ENCODE measurements around the gene TAF11L13. TPM values are rescaled to one million over a fixed set of nuclear protein-coding genes. Genes with fewer than 3 reads are reported as not detected.
"Not testable (repeated sequence)": the region's sequence is repeated elsewhere in the genome, so short reads cannot be mapped to it uniquely, and the experiment has no call there.

TAF11L13 gene
- total RNA-seq, 2 donors from 2014 or later = not detected

GRCh38 chr5:17604951-17605350 is 26.9 kb upstream of the TAF11L13 start:
- Mint-ChIP-seq H3K4me3 (no peak overlapping the region), H3K4me1 (no peaks in the 10 kb centered on the region), H3K9me3 (no peaks in the 10 kb centered on the region), H3K36me3 (ENCODE audit: low read depth) (no peaks in the 10 kb centered on the region), H3K27ac (no peak overlapping the region), H3K27me3 (ENCODE audit: insufficient read depth) (no peaks in the 10 kb centered on the region)
- no peak for DNase-seq
- H3K4me1 ChIP-seq (ENCODE audit: control insufficient read depth, insufficient read depth, low read length) = no peaks in the 10 kb centered on the region
- H3K9me3 ChIP-seq (ENCODE audit: control insufficient read depth, low read length) = no peaks in the 10 kb centered on the region
- H3K27ac ChIP-seq (ENCODE audit: low read depth, low read length) = no peak overlapping the region
- TF ChIP-seq CTCF (conservative IDR thresholded peaks at IDR 0.05) = no peak
- H3K27me3 ChIP-seq (ENCODE audit: control insufficient read depth, insufficient read depth, low read length, poor library complexity, severe bottlenecking) = no peaks in the 10 kb centered on the region
- 95 to 100% methylated on average over 1 to 9 of the region's 14 CpGs for WGBS, 2 experiments (ENCODE audit: insufficient coverage in 1 of 2, insufficient read length in 1 of 2)
- H3K9ac ChIP-seq (ENCODE audit: extremely low read depth, low read length, poor library complexity, severe bottlenecking) = no peak overlapping the region
- no peaks in the 10 kb centered on the region for H3K36me3 ChIP-seq (ENCODE audit: control insufficient read depth, insufficient read depth, low read length)
- H3K4me3 ChIP-seq (ENCODE audit: low read length) = no peak overlapping the region

GRCh38 chr5:17607461-17607860 is 24.4 kb upstream of the TAF11L13 start:
- not testable (repeated sequence) for DNase-seq; H3K27me3 ChIP-seq (ENCODE audit: control insufficient read depth, insufficient read depth, low read length, poor library complexity, severe bottlenecking); H3K36me3 ChIP-seq (ENCODE audit: control insufficient read depth, insufficient read depth, low read length); H3K4me3 Mint-ChIP-seq; H3K4me1 Mint-ChIP-seq; H3K9me3 ChIP-seq (ENCODE audit: control insufficient read depth, low read length); H3K27ac Mint-ChIP-seq; H3K4me3 ChIP-seq (ENCODE audit: low read length); H3K4me1 ChIP-seq (ENCODE audit: control insufficient read depth, insufficient read depth, low read length); H3K9me3 Mint-ChIP-seq; H3K9ac ChIP-seq (ENCODE audit: extremely low read depth, low read length, poor library complexity, severe bottlenecking); H3K27ac ChIP-seq (ENCODE audit: low read depth, low read length); H3K27me3 Mint-ChIP-seq (ENCODE audit: insufficient read depth); H3K36me3 Mint-ChIP-seq (ENCODE audit: low read depth)
- whole genome bisulfite sequencing, 2 experiments (ENCODE audit: insufficient coverage in 1 of 2, insufficient read length in 1 of 2) = 95% methylated on average over 4 of the region's 4 CpGs; no CpG with 5 or more reads in 1 of the 2 experiments

GRCh38 chr5:17610092-17610491 is 21.8 kb upstream of the TAF11L13 start, which contains the start of gene TAF11L12:
TAF11L12 (plus strand) TSS chr5:17610392.
- not testable (repeated sequence) for H3K27ac ChIP-seq (ENCODE audit: low read depth, low read length)

GRCh38 chr5:17614872-17615605 is 16.8 kb upstream of the TAF11L13 start:
- Mint-ChIP-seq H3K36me3 (ENCODE audit: low read depth) (no peaks in the 10 kb centered on the region), H3K9me3 (no peaks in the 10 kb centered on the region), H3K27ac (no peak overlapping the region), H3K4me1 (no peaks in the 10 kb centered on the region), H3K27me3 (ENCODE audit: insufficient read depth) (peaks cover 5% of the 10 kb centered on the region), H3K4me3 (no peak overlapping the region)
- Histone ChIP-seq H3K27me3 (ENCODE audit: control insufficient read depth, insufficient read depth, low read length, poor library complexity, severe bottlenecking) (no peaks in the 10 kb centered on the region), H3K9me3 (ENCODE audit: control insufficient read depth, low read length) (no peaks in the 10 kb centered on the region), H3K4me3 (ENCODE audit: low read length) (no peak overlapping the region), H3K27ac (ENCODE audit: low read depth, low read length) (no peak overlapping the region), H3K36me3 (ENCODE audit: control insufficient read depth, insufficient read depth, low read length) (no peaks in the 10 kb centered on the region), H3K9ac (ENCODE audit: extremely low read depth, low read length, poor library complexity, severe bottlenecking) (no peak overlapping the region), H3K4me1 (ENCODE audit: control insufficient read depth, insufficient read depth, low read length) (no peaks in the 10 kb centered on the region)
- no peak for TF ChIP-seq CTCF (conservative IDR thresholded peaks at IDR 0.05)
- WGBS, 2 experiments (ENCODE audit: insufficient coverage in 1 of 2, insufficient read length in 1 of 2) = 90 to 95% methylated on average over 7 to 17 of the region's 17 CpGs
- no peak for DNase-seq

More at GRCh38 chr5:17610092-17610491, 21.8 kb upstream of the TAF11L13 start, which contains the start of gene TAF11L12:
- 82% methylated on average over 2 of the region's 2 CpGs; no CpG with 5 or more reads in 1 of the 2 experiments for WGBS, 2 experiments (ENCODE audit: insufficient coverage in 1 of 2, insufficient read length in 1 of 2)
- not testable (repeated sequence) for H3K4me1 Mint-ChIP-seq; H3K9me3 Mint-ChIP-seq; DNase-seq; H3K36me3 ChIP-seq (ENCODE audit: control insufficient read depth, insufficient read depth, low read length); H3K9ac ChIP-seq (ENCODE audit: extremely low read depth, low read length, poor library complexity, severe bottlenecking); H3K9me3 ChIP-seq (ENCODE audit: control insufficient read depth, low read length); H3K4me3 Mint-ChIP-seq; H3K36me3 Mint-ChIP-seq (ENCODE audit: low read depth); H3K4me3 ChIP-seq (ENCODE audit: low read length); H3K27ac Mint-ChIP-seq; H3K27me3 Mint-ChIP-seq (ENCODE audit: insufficient read depth); H3K27me3 ChIP-seq (ENCODE audit: control insufficient read depth, insufficient read depth, low read length, poor library complexity, severe bottlenecking); H3K4me1 ChIP-seq (ENCODE audit: control insufficient read depth, insufficient read depth, low read length)
